Loucy (cell line): ENCODE results near the gene RSPRY1.

Experiments
- H2AFZ ChIP-seq: fragments of 200-600 bp; sonication (generic); 2 replicates; pipeline ENCODE4 v1.6.0; 2016; ENCODE audit warnings: antibody characterized with exemption, mild to moderate bottlenecking, low read length, moderate library complexity
- H3F3A ChIP-seq: fragments of 200-600 bp; 2 replicates; pipeline ENCODE4 v1.6.0; 2016; ENCODE audit warnings: antibody characterized with exemption, low read depth, mild to moderate bottlenecking
- H3K27me3 ChIP-seq: fragments of 200-600 bp; sonication (generic); 2 replicates; pipeline ENCODE4 v1.6.1; 2014; ENCODE audit warnings: low read length, mild to moderate bottlenecking; ENCODE audit not compliant: insufficient read depth, poor library complexity, severe bottlenecking
- H3K36me3 ChIP-seq: fragments of 200-600 bp; sonication (generic); 2 replicates; pipeline ENCODE4 v1.6.1; 2016; ENCODE audit warnings: low read length; ENCODE audit not compliant: insufficient read depth
- H3K4me1 ChIP-seq: fragments of 200-600 bp; sonication (generic); 2 replicates; pipeline ENCODE4 v1.5.1; 2014; ENCODE audit warnings: low read length, mild to moderate bottlenecking; ENCODE audit not compliant: insufficient read depth, poor library complexity, severe bottlenecking
- H3K4me2 ChIP-seq: fragments of 200-600 bp; sonication (generic); 2 replicates; pipeline ENCODE4 v1.6.0; 2014; ENCODE audit warnings: antibody characterized with exemption, low read length, low read depth, mild to moderate bottlenecking; ENCODE audit not compliant: poor library complexity, severe bottlenecking
- H3K4me3 ChIP-seq: fragments of 200-600 bp; sonication (generic); 2 replicates; pipeline ENCODE4 v1.5.1; 2014; ENCODE audit warnings: low read length, mild to moderate bottlenecking, mixed read lengths; ENCODE audit not compliant: poor library complexity, severe bottlenecking
- H3K79me2 ChIP-seq: fragments of 200-600 bp; sonication (generic); 2 replicates; pipeline ENCODE4 v1.6.1; 2014; ENCODE audit warnings: low read length; ENCODE audit not compliant: insufficient read depth
- H3K9ac ChIP-seq: fragments of 200-600 bp; sonication (generic); 2 replicates; pipeline ENCODE4 v1.6.0; 2014; ENCODE audit warnings: mild to moderate bottlenecking, low read depth, low read length, moderate library complexity; ENCODE audit not compliant: poor library complexity, severe bottlenecking
- H3K9me2 ChIP-seq: fragments of 200-600 bp; sonication (generic); replicated peaks from 2 replicates; pipeline ENCODE4 v1.6.1; 2016; ENCODE audit warnings: low read depth, low read length, mixed read lengths
- H3K9me3 ChIP-seq: fragments of 200-600 bp; sonication (generic); 2 replicates; pipeline ENCODE4 v1.6.1; 2014; ENCODE audit warnings: mild to moderate bottlenecking, antibody characterized with exemption, low read length, low read depth; ENCODE audit not compliant: insufficient read depth
- H4K20me1 ChIP-seq: fragments of 200-600 bp; sonication (generic); 2 replicates; pipeline ENCODE4 v1.6.0; 2014; ENCODE audit warnings: antibody characterized with exemption, low read length, mild to moderate bottlenecking; ENCODE audit not compliant: insufficient read depth, poor library complexity, severe bottlenecking
- CTCF ChIP-seq: fragments of 200-600 bp; sonication (generic); conservative IDR thresholded peaks from 2 replicates; pipeline ENCODE4 v1.5.1; 2014; ENCODE audit warnings: mild to moderate bottlenecking, antibody characterized with exemption, low read length
- EZH2phosphoT487 ChIP-seq: fragments of 200-600 bp; IDR thresholded peaks from 2 replicates; pipeline ENCODE4 v1.6.1; 2018; ENCODE audit warnings: antibody characterized with exemption, mild to moderate bottlenecking, moderate library complexity, borderline replicate concordance

The RSPRY1 gene

GRCh38 chr16:57148481-57148880 lies 37.6 kb upstream of the RSPRY1 start:
- TF ChIP-seq EZH2phosphoT487 (no peak), CTCF (no peak)
- H3K9me3 ChIP-seq: no peaks in the 10 kb centered on the region
- 0 out of 2 replicates have a peak, but pooled peaks cover 2% of the 10 kb centered on the region for H3F3A ChIP-seq
- peak overlapping the region; percentile 83 for H3K9ac ChIP-seq
- H2AFZ ChIP-seq: no peak overlapping the region
- H3K79me2 ChIP-seq: peaks cover 20% of the 10 kb centered on the region; the same call in 1 of the 2 replicates
- peak overlapping the region; percentile 46 for H3K4me3 ChIP-seq
- H4K20me1 ChIP-seq: no peaks in the 10 kb centered on the region
- H3K4me2 ChIP-seq: peak overlapping the region; percentile 79
- peaks cover 86% of the 10 kb centered on the region for H3K4me1 ChIP-seq
- H3K27me3 ChIP-seq: no peaks in the 10 kb centered on the region
- H3K9me2 ChIP-seq: no peaks in the 10 kb centered on the region
- H3K36me3 ChIP-seq: peaks cover 18% of the 10 kb centered on the region; the same call in 1 of the 2 replicates

- Histone ChIP-seq H3K36me3 (peaks cover 27% of the 10 kb centered on the region; the same call in 1 of the 2 replicates), H2AFZ (no peak overlapping the region), H3K9me3 (no peaks in the 10 kb centered on the region), H3K4me3 (no peak overlapping the region), H3K79me2 (peaks cover 11% of the 10 kb centered on the region; the same call in 1 of the 2 replicates), H3K9ac (peak overlapping the region; percentile 83), H3K4me1 (peaks cover 77% of the 10 kb centered on the region), H3K4me2 (no peak overlapping the region), H3K9me2 (no peaks in the 10 kb centered on the region), H4K20me1 (no peaks in the 10 kb centered on the region), H3F3A (0 out of 2 replicates have a peak, but pooled peaks cover 2% of the 10 kb centered on the region), H3K27me3 (no peaks in the 10 kb centered on the region)
- no peak for TF ChIP-seq CTCF
- TF ChIP-seq EZH2phosphoT487: no peak
Measured at GRCh38 chr16:57149391-57149790, 36.7 kb upstream of the RSPRY1 start.

- H3F3A ChIP-seq: 0 out of 2 replicates have a peak, but pooled peaks cover 2% of the 10 kb centered on the region
- no peaks in the 10 kb centered on the region for H4K20me1 ChIP-seq
- no peak overlapping the region for H3K4me2 ChIP-seq
- no peak overlapping the region for H3K4me3 ChIP-seq
- H3K9ac ChIP-seq: peak overlapping the region; percentile 17
- no peaks in the 10 kb centered on the region for H3K9me3 ChIP-seq
- H3K27me3 ChIP-seq: no peaks in the 10 kb centered on the region
- H3K4me1 ChIP-seq: peaks cover 64% of the 10 kb centered on the region
- TF ChIP-seq EZH2phosphoT487 (no peak), CTCF (no peak)
- H3K79me2 ChIP-seq: peaks cover 4% of the 10 kb centered on the region; the same call in 1 of the 2 replicates
- H3K9me2 ChIP-seq: no peaks in the 10 kb centered on the region
- H2AFZ ChIP-seq: no peak overlapping the region
- peaks cover 40% of the 10 kb centered on the region; the same call in 1 of the 2 replicates for H3K36me3 ChIP-seq
Measured at GRCh38 chr16:57150682-57151330, 35.3 kb upstream of the RSPRY1 start.
